Mammary epithelial cell (primary cell): ENCODE results near the gene FKBP5.

Source experiments
- EZH2 ChIP-seq: IDR thresholded peaks from 2 replicates; pipeline ENCODE4 v1.6.1; 2012; ENCODE audit warnings: low read length, inconsistent platforms, borderline replicate concordance
- TF ChIP-seq, protein P1 (sequence below), 2 donors: IDR thresholded peaks in 1 of 2; conservative IDR thresholded peaks in 1 of 2; 2 replicates each; pipeline ENCODE4 v1.5.1; 2011 to 2012; ENCODE audit warnings: inconsistent platforms in 2 of 2, low read length in 2 of 2, mild to moderate bottlenecking in 2 of 2, control low read depth in 1 of 2, low read depth in 1 of 2; ENCODE audit not compliant: insufficient read depth in 1 of 2; ENCODE audit errors: extremely low read depth in 1 of 2

DNA sequence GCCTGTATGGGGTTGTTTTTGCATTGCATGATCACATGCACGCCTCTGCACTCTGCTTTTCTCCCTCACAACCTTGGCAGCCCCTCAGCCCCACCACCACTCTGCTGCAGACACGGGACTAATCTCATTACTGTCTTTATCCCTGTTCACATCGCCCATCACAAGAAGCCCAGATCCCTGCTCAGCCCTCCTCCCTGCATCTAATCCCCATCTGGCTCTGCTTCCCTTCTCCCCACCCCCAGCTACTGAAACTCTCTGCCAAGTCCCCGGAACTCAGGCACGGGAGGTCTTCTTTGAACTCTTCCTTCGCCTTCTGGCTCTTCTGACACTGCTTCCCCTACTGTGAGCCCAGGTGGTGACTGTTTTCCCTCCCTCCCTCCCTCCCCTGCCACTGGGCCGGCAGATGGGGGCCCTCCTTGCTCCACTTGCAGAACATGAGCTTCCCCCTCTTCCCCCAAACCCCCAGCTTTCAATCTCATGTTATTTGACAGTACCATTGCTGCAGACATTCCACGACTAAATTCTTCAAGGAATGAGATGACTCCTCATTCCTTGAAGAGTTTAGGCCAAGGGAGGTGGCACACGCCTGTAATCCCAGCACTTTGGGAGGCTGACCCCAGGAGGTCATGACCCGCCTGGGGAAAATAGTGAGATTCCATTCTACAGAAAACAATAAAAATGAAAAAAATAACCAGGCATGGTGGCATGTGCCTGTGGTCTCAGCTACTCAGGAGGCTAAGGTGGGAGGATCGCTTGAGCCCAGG lies 154.1 kb downstream of the FKBP5 start:
- TF ChIP-seq, protein P1, sequence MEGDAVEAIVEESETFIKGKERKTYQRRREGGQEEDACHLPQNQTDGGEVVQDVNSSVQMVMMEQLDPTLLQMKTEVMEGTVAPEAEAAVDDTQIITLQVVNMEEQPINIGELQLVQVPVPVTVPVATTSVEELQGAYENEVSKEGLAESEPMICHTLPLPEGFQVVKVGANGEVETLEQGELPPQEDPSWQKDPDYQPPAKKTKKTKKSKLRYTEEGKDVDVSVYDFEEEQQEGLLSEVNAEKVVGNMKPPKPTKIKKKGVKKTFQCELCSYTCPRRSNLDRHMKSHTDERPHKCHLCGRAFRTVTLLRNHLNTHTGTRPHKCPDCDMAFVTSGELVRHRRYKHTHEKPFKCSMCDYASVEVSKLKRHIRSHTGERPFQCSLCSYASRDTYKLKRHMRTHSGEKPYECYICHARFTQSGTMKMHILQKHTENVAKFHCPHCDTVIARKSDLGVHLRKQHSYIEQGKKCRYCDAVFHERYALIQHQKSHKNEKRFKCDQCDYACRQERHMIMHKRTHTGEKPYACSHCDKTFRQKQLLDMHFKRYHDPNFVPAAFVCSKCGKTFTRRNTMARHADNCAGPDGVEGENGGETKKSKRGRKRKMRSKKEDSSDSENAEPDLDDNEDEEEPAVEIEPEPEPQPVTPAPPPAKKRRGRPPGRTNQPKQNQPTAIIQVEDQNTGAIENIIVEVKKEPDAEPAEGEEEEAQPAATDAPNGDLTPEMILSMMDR (conservative IDR thresholded peaks at IDR 0.05 in 1 of 2, IDR thresholded peaks at IDR 0.05 in 1 of 2; ENCODE audit: extremely low read depth in 1 of 2, insufficient read depth in 1 of 2, low read depth in 1 of 2, low read length in 2 of 2) = no peak
- TF ChIP-seq EZH2 = no peak
